Measurements from ENCODE around the gene PIANP. TPM values are rescaled to one million over a fixed set of nuclear protein-coding genes. Genes with fewer than 3 reads are reported as not detected.
"Not testable (repeated sequence)": the region's sequence is repeated elsewhere in the genome, so short reads cannot be mapped to it uniquely, and the experiment has no call there.

Gene PIANP
- total RNA-seq, 4 donors from 2014 or later, result not detected

DNA sequence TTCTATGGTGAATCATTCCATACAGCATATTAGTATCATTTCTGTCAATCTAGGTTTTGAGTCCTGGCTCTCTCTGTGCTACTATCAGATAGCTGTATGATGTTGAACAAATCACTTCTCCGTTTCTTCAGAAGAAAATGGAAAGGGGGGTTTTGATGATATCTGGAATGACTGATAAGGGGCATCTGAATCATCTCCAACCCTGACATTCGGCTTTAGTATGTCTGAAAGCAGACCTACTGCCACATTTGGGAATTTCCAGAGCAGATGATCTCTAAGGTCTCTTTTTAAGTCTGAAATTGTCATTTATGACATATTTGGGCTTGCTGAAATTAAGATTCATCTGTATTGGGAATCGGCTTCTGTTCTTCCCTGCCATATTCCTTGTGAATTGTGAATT, 42.2 kb upstream of the PIANP start:
- TF ChIP-seq, protein P1, sequence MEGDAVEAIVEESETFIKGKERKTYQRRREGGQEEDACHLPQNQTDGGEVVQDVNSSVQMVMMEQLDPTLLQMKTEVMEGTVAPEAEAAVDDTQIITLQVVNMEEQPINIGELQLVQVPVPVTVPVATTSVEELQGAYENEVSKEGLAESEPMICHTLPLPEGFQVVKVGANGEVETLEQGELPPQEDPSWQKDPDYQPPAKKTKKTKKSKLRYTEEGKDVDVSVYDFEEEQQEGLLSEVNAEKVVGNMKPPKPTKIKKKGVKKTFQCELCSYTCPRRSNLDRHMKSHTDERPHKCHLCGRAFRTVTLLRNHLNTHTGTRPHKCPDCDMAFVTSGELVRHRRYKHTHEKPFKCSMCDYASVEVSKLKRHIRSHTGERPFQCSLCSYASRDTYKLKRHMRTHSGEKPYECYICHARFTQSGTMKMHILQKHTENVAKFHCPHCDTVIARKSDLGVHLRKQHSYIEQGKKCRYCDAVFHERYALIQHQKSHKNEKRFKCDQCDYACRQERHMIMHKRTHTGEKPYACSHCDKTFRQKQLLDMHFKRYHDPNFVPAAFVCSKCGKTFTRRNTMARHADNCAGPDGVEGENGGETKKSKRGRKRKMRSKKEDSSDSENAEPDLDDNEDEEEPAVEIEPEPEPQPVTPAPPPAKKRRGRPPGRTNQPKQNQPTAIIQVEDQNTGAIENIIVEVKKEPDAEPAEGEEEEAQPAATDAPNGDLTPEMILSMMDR (IDR thresholded peaks at IDR 0.05 in 4 of 5, conservative IDR thresholded peaks at IDR 0.05 in 1 of 5), result no peak
- no peak for TF ChIP-seq POLR2A (IDR thresholded peaks at IDR 0.05)
- Histone ChIP-seq H3K27me3 (no peaks in the 10 kb centered on the region), H3K4me1 (peaks cover 0 to 4% of the 10 kb centered on the region in 2 donors), H3K4me3 (no peak overlapping the region), H3K36me3 (peaks cover 0 to 14% of the 10 kb centered on the region in 2 donors), H3K9me3 (no peaks in the 10 kb centered on the region), H3K27ac (no peak overlapping the region)
- DNase-seq, result no peak
- intact Hi-C loops (cut with DNase I; ENCODE audit: low total_unique reads), result no loop called here
- in situ Hi-C loops (cut with MboI; ENCODE audit: low sequenced_read_pairs in 4 of 4), result loop anchor here in 1 of 4 donors (5.0 kb wide), 1 partner anchor 39 kb away; no protein-coding TSS in a partner anchor
- no peak for ATAC-seq

DNA sequence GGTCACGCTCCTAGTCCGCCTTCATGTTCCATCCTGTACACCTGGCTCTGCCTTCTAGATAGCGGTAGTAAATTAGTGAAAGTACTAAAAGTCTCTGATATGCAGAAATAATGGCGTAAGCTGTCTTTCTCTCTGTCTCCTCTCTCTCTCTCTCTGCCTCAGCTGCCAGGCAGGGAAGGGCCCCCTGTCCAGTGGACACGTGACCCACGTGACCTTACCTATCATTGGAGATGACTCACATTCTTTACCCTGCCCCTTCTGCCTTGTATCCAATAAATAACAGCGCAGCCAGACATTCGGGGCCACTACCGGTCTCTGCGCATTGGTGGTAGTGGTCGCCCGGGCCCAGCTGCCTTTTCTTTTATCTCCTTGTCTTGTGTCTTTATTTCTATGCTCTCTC, 41.5 kb upstream of the PIANP start:
- DNase-seq; H3K27ac ChIP-seq; ATAC-seq; H3K4me3 ChIP-seq; H3K36me3 ChIP-seq; H3K9me3 ChIP-seq; H3K27me3 ChIP-seq; intact Hi-C loops (cut with DNase I; ENCODE audit: low total_unique reads); H3K4me1 ChIP-seq: not testable (repeated sequence)
- in situ Hi-C loops (cut with MboI; ENCODE audit: low sequenced_read_pairs in 4 of 4), result loop anchor here in 1 of 4 donors (5.0 kb wide), 1 partner anchor 40 kb away; no protein-coding TSS in a partner anchor

DNA sequence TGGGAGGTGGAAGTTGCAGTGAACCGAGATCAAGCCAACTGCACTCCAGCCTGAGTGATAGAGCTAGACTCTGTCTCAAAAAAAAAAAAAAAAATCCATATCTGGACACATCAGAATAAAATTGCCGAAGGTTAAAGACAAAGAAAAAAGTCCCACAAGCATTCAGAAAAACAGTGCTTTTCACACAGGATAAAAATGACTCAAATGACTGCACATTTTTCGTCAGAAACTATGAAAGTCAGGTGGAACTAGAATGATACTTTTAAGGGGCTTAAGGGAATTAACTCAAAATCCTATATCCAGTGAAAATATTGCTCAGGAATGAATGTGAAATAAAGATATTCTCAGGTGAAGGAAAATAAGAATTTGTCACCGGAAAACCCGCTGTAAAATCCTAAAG, 36.1 kb upstream of the PIANP start:
- peaks cover 0 to 9% of the 10 kb centered on the region in 2 donors for H3K4me1 ChIP-seq
- no peaks in the 10 kb centered on the region for H3K9me3 ChIP-seq
- peaks cover 0 to 8% of the 10 kb centered on the region in 2 donors for H3K36me3 ChIP-seq
- TF ChIP-seq, protein P1 (IDR thresholded peaks at IDR 0.05 in 4 of 5, conservative IDR thresholded peaks at IDR 0.05 in 1 of 5), result no peak
- no peak for TF ChIP-seq POLR2A (IDR thresholded peaks at IDR 0.05)
- DNase-seq (no peak), ATAC-seq (no peak)
- no peak overlapping the region for H3K27ac ChIP-seq
- intact Hi-C loops (cut with DNase I; ENCODE audit: low total_unique reads) (loop anchor here (5.0 kb wide), 1 partner anchor 91 kb away; the partner anchor contains the start of gene P3H3), in situ Hi-C loops (cut with MboI; ENCODE audit: low sequenced_read_pairs in 4 of 4) (loop anchor here in 1 of 4 donors (5.0 to 10.0 kb wide), 2 partner anchors 46 to 108 kb away; partner anchors contain the start of gene GNB3)
- no peak overlapping the region for H3K4me3 ChIP-seq
- H3K27me3 ChIP-seq, result no peaks in the 10 kb centered on the region

DNA sequence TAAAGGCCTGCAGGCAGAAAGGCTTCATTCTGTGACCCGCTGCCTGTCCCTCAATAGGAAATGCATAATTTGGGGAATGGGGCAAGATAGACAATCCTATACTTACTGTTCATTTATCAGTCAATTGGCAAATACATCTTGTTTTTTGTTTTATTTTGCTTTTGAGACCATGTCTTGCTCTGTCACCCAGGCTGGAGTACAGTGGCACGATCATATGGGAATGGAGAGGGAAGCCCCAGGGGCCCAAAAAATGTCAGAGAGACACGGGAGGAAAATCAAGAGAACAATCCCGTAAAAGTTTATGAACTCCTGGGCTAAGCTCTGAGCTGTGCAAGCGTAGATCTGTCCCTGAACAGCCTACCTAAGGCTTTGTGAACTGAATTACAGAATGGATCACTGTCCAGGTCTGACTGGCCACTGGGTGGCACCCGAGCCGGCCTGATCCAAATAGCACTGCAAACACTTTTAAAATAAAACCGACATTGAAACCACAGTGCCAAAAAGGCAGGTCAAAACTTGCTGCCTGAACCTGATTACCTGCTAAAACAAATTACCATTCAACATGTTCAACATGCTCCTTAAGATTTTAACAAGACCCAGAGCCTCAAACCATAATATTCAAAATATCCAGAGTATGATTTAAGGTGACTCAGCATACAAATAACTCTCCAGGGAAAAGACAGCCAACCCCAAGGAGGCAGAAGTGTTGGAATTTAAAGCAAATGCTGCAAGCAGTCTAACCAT, 35.0 kb upstream of the PIANP start:
- ATAC-seq (peak; percentile 94 to 95), DNase-seq (peak; percentile 43 to 72)
- H3K27me3 ChIP-seq, result no peaks in the 10 kb centered on the region
- H3K4me3 ChIP-seq, result no peak overlapping the region
- intact Hi-C loops (cut with DNase I; ENCODE audit: low total_unique reads) (loop anchor here (1.0 to 5.0 kb wide), 3 partner anchors 18 to 92 kb away; partner anchors contain the start of genes MLF2 and P3H3), in situ Hi-C loops (cut with MboI; ENCODE audit: low sequenced_read_pairs in 4 of 4) (loop anchor here in 1 of 4 donors (5.0 to 10.0 kb wide), 2 partner anchors 47 to 109 kb away; partner anchors contain the start of gene GNB3)
- TF ChIP-seq POLR2A (IDR thresholded peaks at IDR 0.05), result no peak
- TF ChIP-seq, protein P1 (IDR thresholded peaks at IDR 0.05 in 4 of 5, conservative IDR thresholded peaks at IDR 0.05 in 1 of 5), result peak; percentile 59 to 78 (median 70)
- H3K9me3 ChIP-seq, result no peaks in the 10 kb centered on the region
- peak overlapping the region; percentile 66 to 76 (median 72) for H3K27ac ChIP-seq
- H3K4me1 ChIP-seq, result peaks cover 0 to 9% of the 10 kb centered on the region in 2 donors
- peaks cover 0 to 19% of the 10 kb centered on the region in 2 donors for H3K36me3 ChIP-seq
